Ishikawa (cell line): ENCODE measurements around the gene IL15RA.

Experiments used
- CEBPB ChIP-seq: IDR thresholded peaks from 2 replicates; pipeline ENCODE4 v1.6.1; 2012
- CREB1 ChIP-seq: IDR thresholded peaks from 2 replicates; pipeline ENCODE4 v1.6.1; 2012; ENCODE audit warnings: low read depth
- EGR1 ChIP-seq: IDR thresholded peaks from 2 replicates; pipeline ENCODE4 v1.6.1; 2012
- EP300 ChIP-seq: IDR thresholded peaks from 2 replicates; pipeline ENCODE4 v1.6.1; 2012; ENCODE audit warnings: borderline replicate concordance
- FOXM1 ChIP-seq: IDR thresholded peaks from 2 replicates; pipeline ENCODE4 v1.6.1; 2012; ENCODE audit warnings: low read depth, borderline replicate concordance
- NFIC ChIP-seq: IDR thresholded peaks from 2 replicates; pipeline ENCODE4 v1.6.1; 2012
- RAD21 ChIP-seq: IDR thresholded peaks from 2 replicates; pipeline ENCODE4 v1.6.1; 2012; ENCODE audit warnings: low read depth
- TAF1 ChIP-seq: IDR thresholded peaks from 2 replicates; pipeline ENCODE4 v1.6.1; 2012; ENCODE audit warnings: low read depth, mild to moderate bottlenecking
- TCF12 ChIP-seq: IDR thresholded peaks from 2 replicates; pipeline ENCODE4 v1.6.1; 2012; ENCODE audit warnings: low read depth
- TEAD4 ChIP-seq: IDR thresholded peaks from 2 replicates; pipeline ENCODE4 v1.6.1; 2012
- USF1 ChIP-seq: IDR thresholded peaks from 2 replicates; pipeline ENCODE4 v1.6.1; 2012
- YY1 ChIP-seq: IDR thresholded peaks from 2 replicates; pipeline ENCODE4 v1.6.1; 2012; ENCODE audit warnings: low read depth
- ZBTB7A ChIP-seq: IDR thresholded peaks from 2 replicates; pipeline ENCODE4 v1.6.1; 2012; ENCODE audit warnings: low read depth
- TF ChIP-seq, protein P1 (sequence below): IDR thresholded peaks from 2 replicates; pipeline ENCODE4 v1.6.1; 2012; ENCODE audit warnings: low read depth, mild to moderate bottlenecking
- TF ChIP-seq, protein P2 (sequence below): IDR thresholded peaks from 2 replicates; pipeline ENCODE4 v1.6.1; 2012

The IL15RA gene

GRCh38 chr10:5996696-5997095, 19.4 kb upstream of the IL15RA start:
- TF ChIP-seq ZBTB7A = no peak
- TF ChIP-seq, protein P1, sequence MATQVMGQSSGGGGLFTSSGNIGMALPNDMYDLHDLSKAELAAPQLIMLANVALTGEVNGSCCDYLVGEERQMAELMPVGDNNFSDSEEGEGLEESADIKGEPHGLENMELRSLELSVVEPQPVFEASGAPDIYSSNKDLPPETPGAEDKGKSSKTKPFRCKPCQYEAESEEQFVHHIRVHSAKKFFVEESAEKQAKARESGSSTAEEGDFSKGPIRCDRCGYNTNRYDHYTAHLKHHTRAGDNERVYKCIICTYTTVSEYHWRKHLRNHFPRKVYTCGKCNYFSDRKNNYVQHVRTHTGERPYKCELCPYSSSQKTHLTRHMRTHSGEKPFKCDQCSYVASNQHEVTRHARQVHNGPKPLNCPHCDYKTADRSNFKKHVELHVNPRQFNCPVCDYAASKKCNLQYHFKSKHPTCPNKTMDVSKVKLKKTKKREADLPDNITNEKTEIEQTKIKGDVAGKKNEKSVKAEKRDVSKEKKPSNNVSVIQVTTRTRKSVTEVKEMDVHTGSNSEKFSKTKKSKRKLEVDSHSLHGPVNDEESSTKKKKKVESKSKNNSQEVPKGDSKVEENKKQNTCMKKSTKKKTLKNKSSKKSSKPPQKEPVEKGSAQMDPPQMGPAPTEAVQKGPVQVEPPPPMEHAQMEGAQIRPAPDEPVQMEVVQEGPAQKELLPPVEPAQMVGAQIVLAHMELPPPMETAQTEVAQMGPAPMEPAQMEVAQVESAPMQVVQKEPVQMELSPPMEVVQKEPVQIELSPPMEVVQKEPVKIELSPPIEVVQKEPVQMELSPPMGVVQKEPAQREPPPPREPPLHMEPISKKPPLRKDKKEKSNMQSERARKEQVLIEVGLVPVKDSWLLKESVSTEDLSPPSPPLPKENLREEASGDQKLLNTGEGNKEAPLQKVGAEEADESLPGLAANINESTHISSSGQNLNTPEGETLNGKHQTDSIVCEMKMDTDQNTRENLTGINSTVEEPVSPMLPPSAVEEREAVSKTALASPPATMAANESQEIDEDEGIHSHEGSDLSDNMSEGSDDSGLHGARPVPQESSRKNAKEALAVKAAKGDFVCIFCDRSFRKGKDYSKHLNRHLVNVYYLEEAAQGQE = no peak
- no peak for TF ChIP-seq RAD21
- TF ChIP-seq TCF12 = no peak
- TF ChIP-seq EGR1 = no peak
- TF ChIP-seq YY1 = no peak
- no peak for TF ChIP-seq TEAD4
- TF ChIP-seq TAF1 = no peak
- no peak for TF ChIP-seq NFIC
- TF ChIP-seq CREB1 = no peak
- TF ChIP-seq USF1 = no peak
- TF ChIP-seq FOXM1 = no peak
- no peak for TF ChIP-seq EP300
- no peak for TF ChIP-seq CEBPB
- TF ChIP-seq, protein P2, sequence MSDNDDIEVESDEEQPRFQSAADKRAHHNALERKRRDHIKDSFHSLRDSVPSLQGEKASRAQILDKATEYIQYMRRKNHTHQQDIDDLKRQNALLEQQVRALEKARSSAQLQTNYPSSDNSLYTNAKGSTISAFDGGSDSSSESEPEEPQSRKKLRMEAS = no peak

DNA sequence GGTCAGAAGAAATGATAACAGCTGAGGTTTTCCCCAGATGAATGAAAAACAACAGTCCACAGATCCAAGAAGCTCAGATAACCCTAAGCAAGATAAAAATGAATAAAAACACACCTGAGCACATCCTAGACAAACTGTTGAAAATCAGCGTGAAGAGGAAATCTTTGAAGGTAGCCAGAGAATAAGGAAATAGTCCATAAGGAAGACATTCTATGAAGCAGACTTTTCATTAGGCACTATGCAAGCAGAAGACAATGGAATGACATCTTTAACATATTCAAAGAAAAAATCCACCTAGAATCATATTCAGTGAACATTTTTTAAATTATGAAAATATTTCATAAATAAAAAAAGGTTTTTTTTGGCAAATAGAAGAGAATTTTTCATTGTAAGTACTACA, 15.1 kb upstream of the IL15RA start:
- TF ChIP-seq FOXM1 = no peak
- TF ChIP-seq TAF1 = no peak
- no peak for TF ChIP-seq CEBPB
- TF ChIP-seq EP300 = no peak
- no peak for TF ChIP-seq CREB1
- no peak for TF ChIP-seq USF1
- no peak for TF ChIP-seq RAD21
- TF ChIP-seq, protein P2 = no peak
- no peak for TF ChIP-seq ZBTB7A

DNA sequence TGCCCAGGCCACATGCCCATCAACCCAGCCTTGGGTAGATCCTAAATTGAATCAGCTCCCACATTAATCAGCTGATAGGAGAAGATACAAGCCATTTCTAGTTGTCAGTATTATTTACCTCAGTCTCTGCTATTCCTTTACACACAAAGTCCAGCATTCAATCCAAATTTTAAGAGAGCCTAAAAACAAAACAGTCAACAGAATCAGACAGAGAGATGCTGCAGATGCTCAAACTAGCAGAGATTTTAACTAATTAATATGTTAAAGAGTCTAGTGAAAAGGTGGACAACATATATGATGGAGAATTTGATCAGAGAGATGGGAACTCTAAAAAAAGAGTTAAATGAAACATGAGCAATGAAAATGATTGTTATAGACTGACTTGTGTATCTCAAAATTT, 14.4 kb upstream of the IL15RA start:
- TF ChIP-seq, protein P1 = no peak
- TF ChIP-seq NFIC (no peak), FOXM1 (no peak), TAF1 (no peak), EP300 (no peak), CREB1 (no peak), EGR1 (no peak), TEAD4 (no peak), TCF12 (no peak), ZBTB7A (no peak), YY1 (no peak)

DNA sequence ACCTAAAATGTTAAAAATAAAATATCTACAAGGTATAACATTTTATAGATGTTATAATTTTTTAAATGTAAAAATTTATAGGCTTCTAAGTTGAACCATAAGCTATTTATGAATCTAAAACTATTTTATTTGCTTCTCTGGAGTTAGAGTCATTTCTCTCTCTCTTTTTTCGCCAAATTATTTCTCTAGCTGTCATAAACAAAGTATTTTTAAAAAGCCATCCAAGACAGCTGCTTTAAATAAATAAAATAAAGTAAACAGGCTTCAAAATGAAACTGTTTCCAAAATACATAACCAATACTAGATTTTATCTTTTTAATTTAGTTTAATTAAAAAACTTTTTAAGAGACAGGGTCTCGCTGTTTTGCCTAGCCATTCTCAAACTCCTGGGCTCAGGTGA, 12.4 kb upstream of the IL15RA start:
- TF ChIP-seq TAF1 = no peak
- no peak for TF ChIP-seq EGR1
- TF ChIP-seq, protein P1 = no peak
- no peak for TF ChIP-seq YY1
- no peak for TF ChIP-seq TEAD4
- no peak for TF ChIP-seq FOXM1
- TF ChIP-seq TCF12 = no peak
- TF ChIP-seq ZBTB7A = no peak
- TF ChIP-seq, protein P2 = no peak
- no peak for TF ChIP-seq RAD21
- TF ChIP-seq CREB1 = no peak
- TF ChIP-seq CEBPB = no peak
- TF ChIP-seq NFIC = no peak
- TF ChIP-seq EP300 = no peak
- TF ChIP-seq USF1 = no peak
